HG02798 (cell line): ENCODE measurements around the gene TMEM260.

ENCODE experiments used
- ATAC-seq: cut with Tn5 transposase; IDR thresholded peaks from one replicate; pipeline ENCODE4 v1.9.1; 2021; ENCODE audit warnings: mild to moderate bottlenecking; ENCODE audit not compliant: unreplicated experiment, poor library complexity

Gene TMEM260

DNA sequence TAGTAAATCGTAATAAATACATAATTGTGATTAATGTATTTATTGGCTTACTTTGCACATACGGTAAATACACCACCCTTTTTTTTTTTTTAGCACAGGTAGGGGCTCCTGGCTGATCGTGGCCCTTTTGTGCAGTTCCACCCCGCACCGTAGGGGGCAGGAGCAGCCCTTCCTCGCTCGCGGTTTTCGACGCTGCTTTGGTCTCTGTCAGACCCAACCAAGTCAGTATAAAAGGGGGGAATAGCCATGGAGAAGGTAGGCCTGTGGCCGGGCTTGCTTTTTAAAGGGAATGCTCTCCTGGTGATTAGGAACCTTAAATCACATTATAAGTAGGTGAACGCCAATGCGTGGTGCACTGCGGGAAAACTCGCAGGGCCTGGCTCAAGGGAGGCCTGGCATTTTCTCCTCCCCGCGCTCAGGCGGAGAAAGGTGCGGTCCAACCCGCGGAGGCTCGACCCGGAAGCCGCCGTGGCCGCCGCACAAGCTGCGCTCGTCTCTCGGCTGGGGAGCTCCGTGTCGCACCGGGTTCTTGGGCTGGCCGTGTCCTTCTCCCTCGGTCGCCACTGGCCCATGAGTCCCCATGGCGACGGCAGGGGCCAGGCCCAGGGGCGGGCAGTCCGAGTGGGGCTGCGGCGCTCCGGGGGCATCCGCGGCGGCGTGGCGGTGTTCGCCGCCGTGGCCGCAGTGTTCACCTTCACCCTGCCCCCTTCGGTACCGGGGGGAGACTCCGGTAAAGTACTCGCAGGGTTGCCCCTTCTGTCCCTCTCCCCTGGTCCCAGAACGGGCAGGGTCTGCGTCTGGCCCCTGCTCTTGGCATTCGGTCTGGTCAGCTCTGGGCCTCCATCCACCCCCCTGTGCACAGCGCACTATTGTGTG is at the start of gene TMEM260:
TMEM260 (plus strand) TSS at position 454 of the 876 bp plus-strand sequence; CDS start at position 571, 117 bp downstream.
- peak; percentile 95 for ATAC-seq

DNA sequence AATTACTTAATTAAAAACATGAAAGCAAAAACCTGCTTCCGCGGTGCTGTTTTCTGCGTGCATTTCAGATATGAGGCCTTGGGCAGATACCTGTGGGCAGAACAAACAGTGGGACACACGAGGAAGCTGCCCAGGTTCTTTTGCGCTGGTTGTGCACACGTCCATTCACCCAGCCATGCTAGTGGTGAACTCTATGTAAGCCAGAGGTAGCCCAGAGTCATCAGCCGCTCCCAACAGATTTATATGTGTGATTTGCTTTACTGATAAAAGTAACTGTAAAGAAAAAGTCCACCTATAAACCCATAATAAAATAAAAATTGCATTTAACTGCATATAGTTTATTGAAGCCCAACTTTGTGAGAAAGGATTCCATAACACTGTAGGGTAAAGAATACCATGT is 47.1 kb upstream of the TMEM260 start:
- ATAC-seq, result no peak

DNA sequence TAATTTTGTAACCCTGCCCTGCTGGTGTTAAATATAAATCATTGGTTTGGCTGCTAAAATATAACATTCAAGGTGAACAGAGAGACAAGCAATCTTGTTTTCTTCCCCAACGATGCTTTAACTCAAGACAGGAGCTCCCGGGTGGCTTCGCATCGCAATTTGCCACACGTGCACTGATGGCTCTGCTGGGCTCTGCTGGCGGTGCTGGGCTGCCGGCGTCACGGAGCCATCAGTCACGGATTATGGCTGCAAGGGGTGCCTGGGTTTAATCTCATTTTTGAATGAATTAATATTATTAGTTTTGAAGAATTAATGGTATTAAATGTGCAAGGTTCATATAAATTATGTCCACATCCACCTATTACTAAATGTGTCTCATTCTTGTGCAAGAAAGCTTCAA is 44.9 kb upstream of the TMEM260 start:
- no peak for ATAC-seq

GRCh38 chr14:56539862-56540261 is 39.7 kb upstream of the TMEM260 start:
- ATAC-seq, result no peak

GRCh38 chr14:56543436-56543835 is 36.2 kb upstream of the TMEM260 start:
- ATAC-seq, result no peak

GRCh38 chr14:56549721-56550120 is 29.9 kb upstream of the TMEM260 start:
- no peak for ATAC-seq

GRCh38 chr14:56552615-56553014 is 27.0 kb upstream of the TMEM260 start:
- no peak for ATAC-seq

DNA sequence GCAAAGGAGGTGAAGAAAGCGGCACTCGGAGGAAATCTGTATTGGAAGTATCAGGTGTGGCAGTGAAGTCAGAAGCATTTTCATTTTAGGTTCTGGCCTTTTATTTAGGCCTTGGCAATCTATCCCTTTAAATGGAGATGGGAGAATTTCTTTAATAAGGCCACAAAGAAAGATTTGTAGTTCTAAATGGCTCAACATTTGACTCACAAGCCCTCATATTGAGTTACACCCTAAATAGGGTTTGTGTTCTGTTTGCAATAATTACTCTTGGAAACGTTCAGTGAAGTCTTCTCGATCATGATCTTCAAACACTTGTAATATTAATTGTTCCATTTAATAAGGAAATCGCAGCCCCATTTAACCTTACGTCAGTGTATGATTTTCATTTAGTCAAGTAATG is 25.3 kb upstream of the TMEM260 start:
- no peak for ATAC-seq

- ATAC-seq, result no peak
Measured at GRCh38 chr14:56555921-56556570, 23.6 kb upstream of the TMEM260 start.

DNA sequence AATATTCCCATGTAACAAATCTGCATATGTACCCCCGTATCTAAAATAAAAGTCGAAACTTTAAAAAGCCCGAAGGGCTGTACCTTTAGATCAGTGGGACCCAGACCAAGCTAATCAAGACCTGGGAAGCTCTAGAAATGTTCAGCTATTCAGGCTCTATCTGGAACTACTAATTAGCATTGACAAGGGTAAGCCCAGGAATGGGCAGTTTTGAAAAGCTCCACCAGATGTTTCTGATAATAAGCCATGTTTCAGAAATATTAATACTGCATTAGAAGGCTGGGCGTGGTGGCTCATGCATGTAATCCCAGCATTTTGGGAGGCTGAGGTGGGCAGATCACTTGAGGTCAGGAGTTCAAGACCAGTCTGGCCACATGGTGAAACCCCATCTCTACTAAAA is 20.4 kb upstream of the TMEM260 start:
- ATAC-seq, result no peak

DNA sequence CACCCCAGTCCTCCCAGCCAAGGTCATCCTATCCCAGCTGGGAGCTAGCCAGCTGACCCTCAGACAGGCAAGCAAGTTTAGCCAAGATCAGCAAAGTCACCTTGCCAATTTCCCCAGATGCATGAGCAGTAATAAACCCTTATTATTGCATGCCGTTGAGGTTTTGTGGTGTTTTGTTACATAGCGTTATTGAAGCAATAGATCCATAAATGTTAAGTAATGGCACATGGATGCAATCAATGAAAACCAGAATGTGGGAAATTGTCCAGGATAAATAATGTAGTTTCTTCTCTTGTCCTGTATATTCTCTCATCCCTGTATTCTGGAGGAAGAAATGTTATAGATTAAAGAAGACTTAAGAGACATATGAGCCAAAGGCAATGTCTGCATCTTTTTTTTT is 18.0 kb upstream of the TMEM260 start:
- no peak for ATAC-seq

GRCh38 chr14:56562883-56563282 is 16.7 kb upstream of the TMEM260 start:
- no peak for ATAC-seq

DNA sequence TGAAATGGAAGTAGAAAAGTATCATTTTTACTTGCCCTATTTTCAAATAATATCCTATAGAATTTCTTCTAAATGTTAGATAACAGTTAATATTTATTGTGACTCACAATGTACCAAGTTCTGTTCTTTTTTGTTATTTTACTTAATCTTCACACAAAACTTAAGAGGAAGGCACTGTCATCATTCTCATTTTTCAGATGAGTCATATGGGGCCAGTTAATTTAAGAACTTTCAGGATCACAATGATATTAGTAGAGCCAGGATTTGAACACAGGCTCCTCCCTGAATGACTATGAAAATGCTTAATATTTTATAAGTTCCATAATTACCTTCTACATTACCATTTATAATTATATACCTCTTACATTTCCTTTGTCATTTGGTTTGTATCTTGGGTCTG is 10.4 kb upstream of the TMEM260 start:
- no peak for ATAC-seq

GRCh38 chr14:56570295-56570694 is 9.3 kb upstream of the TMEM260 start:
- no peak for ATAC-seq

DNA sequence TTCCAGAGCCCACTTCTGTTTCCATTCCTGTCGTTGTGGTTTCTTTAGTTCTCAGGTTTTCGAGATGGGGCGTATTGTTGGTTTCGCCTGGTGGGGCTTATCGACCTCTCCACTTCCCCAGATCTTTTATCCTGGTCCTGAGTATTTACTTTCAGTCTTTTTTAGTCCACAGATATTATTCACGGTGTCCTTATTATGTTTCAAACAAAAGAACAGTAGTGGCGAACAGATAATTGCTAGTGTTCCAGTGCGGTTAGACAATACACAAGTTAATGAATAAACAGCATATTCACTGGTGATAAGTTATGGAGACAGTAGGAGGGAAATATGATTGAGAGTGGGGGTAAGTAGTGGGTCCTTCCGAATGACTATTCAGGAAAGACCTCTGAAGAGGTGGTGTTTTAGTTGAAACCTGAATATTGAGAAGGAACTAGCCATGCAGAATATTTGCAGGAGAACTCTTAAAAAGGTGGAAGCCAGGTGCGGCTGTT is 668 bp downstream of the TMEM260 start:
- no peak for ATAC-seq

- no peak for ATAC-seq
Measured at GRCh38 chr14:56581041-56581727, 1.6 kb downstream of the TMEM260 start.

DNA sequence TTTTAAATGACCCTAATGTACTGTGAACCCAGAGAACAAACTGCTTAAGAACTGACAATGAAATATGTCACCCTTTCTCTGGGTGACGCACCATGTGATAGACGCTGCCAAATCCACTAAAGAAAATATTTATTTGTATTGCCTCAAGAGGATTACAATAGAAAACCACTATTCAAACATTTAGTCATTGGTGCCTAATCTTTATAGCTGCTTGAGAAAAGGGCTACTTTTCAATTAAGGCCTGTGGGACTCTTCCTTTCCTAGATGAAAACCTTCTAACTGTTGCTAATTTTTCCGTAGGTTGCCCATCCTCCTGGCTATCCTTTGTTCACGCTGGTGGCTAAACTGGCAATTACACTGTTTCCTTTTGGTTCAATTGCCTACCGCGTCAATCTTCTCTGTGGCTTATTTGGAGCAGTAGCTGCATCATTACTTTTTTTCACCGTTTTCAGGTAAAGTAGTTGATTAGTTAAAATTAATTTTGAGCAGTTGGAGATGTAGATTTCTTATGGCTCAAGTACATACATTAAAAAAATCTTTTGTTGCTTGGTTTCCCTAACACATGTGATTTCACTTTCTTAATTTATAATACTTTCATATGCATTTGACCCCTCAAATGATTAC is 6.0 kb downstream of the TMEM260 start:
- ATAC-seq, result no peak

DNA sequence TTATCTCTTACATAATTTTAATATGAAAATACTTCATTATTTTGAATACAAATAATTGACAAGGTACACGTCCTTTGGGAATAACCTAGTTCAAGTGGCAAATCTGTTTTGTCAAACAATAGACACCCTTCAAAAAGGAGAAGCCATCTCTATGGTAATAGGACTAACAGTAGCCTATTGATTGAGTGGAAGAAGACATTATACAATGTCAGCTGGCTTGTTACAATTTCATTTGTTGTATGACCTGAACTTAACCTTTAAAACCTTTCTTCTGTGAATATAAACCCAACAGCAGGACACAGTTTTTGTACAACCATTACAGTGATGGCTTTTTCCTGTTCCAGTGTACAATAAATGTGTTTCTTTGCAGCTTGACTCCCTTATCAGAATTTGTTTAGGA is 8.1 kb downstream of the TMEM260 start:
- no peak for ATAC-seq

DNA sequence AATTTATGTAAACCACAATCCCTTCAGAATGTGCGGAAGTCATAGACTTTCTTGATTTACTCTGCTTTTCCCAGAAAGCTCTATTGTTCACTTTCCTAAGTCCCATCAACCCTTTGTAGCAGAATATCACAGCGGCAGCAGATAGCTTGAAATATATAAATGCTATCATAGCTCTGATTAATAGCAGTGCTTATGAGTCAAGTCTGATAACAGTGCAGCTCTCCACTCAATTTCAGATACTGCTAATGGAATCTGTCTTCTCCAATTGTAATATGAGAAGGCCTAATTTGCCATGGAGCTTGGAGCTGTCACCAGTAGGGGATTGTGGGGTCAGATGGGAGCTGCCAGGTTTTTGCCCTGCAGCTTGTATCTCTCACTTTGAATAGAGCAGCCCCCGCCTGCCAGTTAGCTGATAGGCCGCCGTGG is 10.9 kb downstream of the TMEM260 start:
- no peak for ATAC-seq

GRCh38 chr14:56592746-56593544 is 13.3 kb downstream of the TMEM260 start:
- no peak for ATAC-seq
